ENCODE data around the gene RELN. TPM values are rescaled to one million over a fixed set of nuclear protein-coding genes. Genes with fewer than 3 reads are reported as not detected.
"Not testable (repeated sequence)": the region's sequence is repeated elsewhere in the genome, so short reads cannot be mapped to it uniquely, and the experiment has no call there.

The RELN gene
- total RNA-seq, 1 donor from 2014 or later, result 7.4 TPM

DNA sequence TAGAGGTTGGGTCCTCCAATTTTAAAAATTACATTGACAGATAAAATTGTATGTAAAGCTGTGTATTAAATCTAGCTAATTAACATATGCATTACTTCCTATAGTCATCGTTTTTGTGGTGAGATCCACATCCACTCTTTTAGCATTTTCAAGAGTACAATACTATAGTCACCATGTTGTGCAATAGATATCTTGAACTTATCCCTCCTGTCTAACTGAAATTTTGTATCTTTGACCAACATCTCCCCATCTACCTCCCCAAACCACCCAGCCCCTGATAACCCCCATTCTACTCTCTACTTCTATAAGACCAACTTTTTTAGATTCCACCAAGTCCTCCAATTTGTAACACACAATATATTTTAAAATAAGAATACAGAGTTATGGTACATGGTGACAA is 208.0 kb downstream of the RELN start:
- H3K4me3 ChIP-seq, result no peak overlapping the region
- no peaks in the 10 kb centered on the region for H3K9me3 ChIP-seq
- no peaks in the 10 kb centered on the region for H3K4me1 ChIP-seq
- no peak for DNase-seq (ENCODE audit: extremely low spot score in 2 of 2)
- TF ChIP-seq POLR2A (IDR thresholded peaks at IDR 0.05) (no peak), POLR2AphosphoS5 (IDR thresholded peaks at IDR 0.05; ENCODE audit: insufficient read depth in 1 of 2, low read depth in 1 of 2) (no peak)
- TF ChIP-seq, protein P1, sequence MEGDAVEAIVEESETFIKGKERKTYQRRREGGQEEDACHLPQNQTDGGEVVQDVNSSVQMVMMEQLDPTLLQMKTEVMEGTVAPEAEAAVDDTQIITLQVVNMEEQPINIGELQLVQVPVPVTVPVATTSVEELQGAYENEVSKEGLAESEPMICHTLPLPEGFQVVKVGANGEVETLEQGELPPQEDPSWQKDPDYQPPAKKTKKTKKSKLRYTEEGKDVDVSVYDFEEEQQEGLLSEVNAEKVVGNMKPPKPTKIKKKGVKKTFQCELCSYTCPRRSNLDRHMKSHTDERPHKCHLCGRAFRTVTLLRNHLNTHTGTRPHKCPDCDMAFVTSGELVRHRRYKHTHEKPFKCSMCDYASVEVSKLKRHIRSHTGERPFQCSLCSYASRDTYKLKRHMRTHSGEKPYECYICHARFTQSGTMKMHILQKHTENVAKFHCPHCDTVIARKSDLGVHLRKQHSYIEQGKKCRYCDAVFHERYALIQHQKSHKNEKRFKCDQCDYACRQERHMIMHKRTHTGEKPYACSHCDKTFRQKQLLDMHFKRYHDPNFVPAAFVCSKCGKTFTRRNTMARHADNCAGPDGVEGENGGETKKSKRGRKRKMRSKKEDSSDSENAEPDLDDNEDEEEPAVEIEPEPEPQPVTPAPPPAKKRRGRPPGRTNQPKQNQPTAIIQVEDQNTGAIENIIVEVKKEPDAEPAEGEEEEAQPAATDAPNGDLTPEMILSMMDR (IDR thresholded peaks at IDR 0.05), result no peak
- no peak overlapping the region for H3K27ac ChIP-seq
- intact Hi-C loops (cut with DNase I), result no loop called here
- no peaks in the 10 kb centered on the region for H3K36me3 ChIP-seq
- H3K27me3 ChIP-seq, result no peaks in the 10 kb centered on the region

DNA sequence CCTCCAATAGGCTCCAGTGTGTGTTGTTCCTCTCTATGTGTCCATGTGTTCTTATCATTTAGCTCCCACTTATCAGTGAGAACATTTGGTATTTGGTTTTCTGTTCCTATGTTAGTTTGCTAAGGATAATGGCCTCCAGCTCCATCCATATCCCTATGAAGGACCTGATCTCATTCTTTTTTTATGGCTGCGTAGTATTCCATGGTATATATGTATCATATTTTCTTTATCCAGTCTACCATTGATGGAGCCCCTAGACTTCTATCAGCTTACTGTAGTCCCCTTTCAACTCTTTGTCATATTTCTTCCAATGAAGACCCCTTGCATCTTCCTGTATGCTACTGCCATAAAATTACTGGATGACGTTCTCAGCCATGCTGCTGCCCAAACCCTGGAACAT is 208.9 kb downstream of the RELN start:
- H3K9me3 ChIP-seq; H3K4me1 ChIP-seq; DNase-seq (ENCODE audit: extremely low spot score in 2 of 2); H3K4me3 ChIP-seq; intact Hi-C loops (cut with DNase I); H3K27me3 ChIP-seq; H3K36me3 ChIP-seq; H3K27ac ChIP-seq: not testable (repeated sequence)

DNA sequence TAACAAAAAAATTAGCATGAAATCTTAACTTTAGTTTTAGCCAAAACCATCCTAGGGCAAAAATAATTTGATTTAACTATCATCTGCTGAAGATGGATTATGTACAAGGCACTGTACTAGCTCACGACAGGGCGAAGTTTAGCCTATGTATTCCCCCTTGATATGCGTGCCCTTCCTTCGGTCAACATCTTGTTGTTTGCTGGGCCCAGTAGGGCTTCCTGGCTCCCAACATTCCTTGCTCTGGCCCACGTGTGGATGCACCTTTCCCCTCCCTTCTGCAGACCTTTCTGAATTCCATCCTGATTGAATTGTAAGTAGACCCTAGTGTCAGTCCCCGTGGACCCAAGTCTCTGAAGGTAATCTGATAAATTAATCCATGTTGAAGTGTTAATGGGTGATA is 212.0 kb downstream of the RELN start:
- DNase-seq (ENCODE audit: extremely low spot score in 2 of 2), result no peak
- H3K27ac ChIP-seq, result no peak overlapping the region
- no peaks in the 10 kb centered on the region for H3K36me3 ChIP-seq
- intact Hi-C loops (cut with DNase I), result no loop called here
- H3K4me1 ChIP-seq, result no peaks in the 10 kb centered on the region
- no peak overlapping the region for H3K4me3 ChIP-seq
- TF ChIP-seq POLR2A (IDR thresholded peaks at IDR 0.05) (no peak), POLR2AphosphoS5 (IDR thresholded peaks at IDR 0.05; ENCODE audit: insufficient read depth in 1 of 2, low read depth in 1 of 2) (no peak)
- TF ChIP-seq, protein P1 (IDR thresholded peaks at IDR 0.05), result no peak
- no peaks in the 10 kb centered on the region for H3K27me3 ChIP-seq
- no peaks in the 10 kb centered on the region for H3K9me3 ChIP-seq

DNA sequence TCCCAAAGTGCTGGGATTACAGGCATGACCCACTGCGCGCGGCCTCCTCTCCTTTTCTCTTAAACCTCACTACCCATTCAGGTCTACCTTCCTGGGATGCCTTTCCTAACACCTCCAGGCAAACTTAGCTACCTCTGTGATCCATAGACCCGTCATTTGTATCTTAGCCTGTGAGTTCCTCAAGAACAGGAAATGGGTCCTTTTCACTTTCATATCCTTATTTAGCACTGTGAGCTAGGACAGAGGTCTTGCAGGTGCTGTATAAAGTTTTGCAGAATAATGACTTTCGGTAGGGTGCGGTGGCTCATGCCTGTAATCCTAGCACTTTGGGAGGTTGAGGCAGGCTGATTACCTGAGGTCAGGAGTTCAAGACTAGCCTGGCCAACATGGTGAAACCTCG is 215.7 kb downstream of the RELN start:
- H3K9me3 ChIP-seq, result no peaks in the 10 kb centered on the region
- TF ChIP-seq POLR2A (IDR thresholded peaks at IDR 0.05) (no peak), POLR2AphosphoS5 (IDR thresholded peaks at IDR 0.05; ENCODE audit: insufficient read depth in 1 of 2, low read depth in 1 of 2) (no peak)
- TF ChIP-seq, protein P1 (IDR thresholded peaks at IDR 0.05), result no peak
- H3K4me1 ChIP-seq, result no peaks in the 10 kb centered on the region
- no peak overlapping the region for H3K27ac ChIP-seq
- H3K36me3 ChIP-seq, result no peaks in the 10 kb centered on the region
- intact Hi-C loops (cut with DNase I), result no loop called here
- no peaks in the 10 kb centered on the region for H3K27me3 ChIP-seq
- no peak overlapping the region for H3K4me3 ChIP-seq
- DNase-seq (ENCODE audit: extremely low spot score in 2 of 2), result no peak

DNA sequence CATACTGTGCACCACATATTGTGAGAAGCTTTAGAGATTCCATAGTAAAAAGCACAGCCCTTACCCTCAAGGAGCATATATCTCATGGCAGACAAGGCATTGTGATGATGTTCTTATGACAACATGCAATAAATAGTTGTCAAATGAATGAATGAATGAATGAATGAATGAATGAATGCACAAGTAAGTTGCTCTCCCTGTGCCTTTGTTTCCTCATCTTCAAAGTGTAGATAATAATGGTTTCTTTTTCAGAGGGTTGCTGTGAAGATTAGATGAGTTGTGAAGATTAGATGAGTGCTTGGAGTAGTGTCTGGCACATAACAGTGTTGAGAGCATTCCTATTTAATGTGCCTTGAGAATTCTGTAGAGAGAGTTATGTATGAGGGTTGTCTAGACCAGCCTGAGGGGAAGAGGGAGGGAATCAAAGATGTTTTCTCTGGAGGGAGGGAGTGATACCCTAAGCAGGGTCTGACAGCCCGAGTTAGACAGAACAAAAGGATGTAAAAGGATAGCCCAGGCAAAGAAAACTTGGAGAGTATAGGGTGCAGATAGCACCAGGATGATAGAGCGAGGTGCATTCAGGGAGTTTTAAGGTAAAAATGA is 217.2 kb downstream of the RELN start:
- no peak for TF ChIP-seq POLR2AphosphoS5 (IDR thresholded peaks at IDR 0.05; ENCODE audit: insufficient read depth in 1 of 2, low read depth in 1 of 2)
- no peak for TF ChIP-seq POLR2A (IDR thresholded peaks at IDR 0.05)
- TF ChIP-seq, protein P1 (IDR thresholded peaks at IDR 0.05), result no peak

More for the DNA sequence above, 217.2 kb downstream of the RELN start:
- intact Hi-C loops (cut with DNase I), result no loop called here
- no peak overlapping the region for H3K4me3 ChIP-seq
- H3K36me3 ChIP-seq, result no peaks in the 10 kb centered on the region
- no peak for DNase-seq (ENCODE audit: extremely low spot score in 2 of 2)
- no peaks in the 10 kb centered on the region for H3K9me3 ChIP-seq
- no peak overlapping the region for H3K27ac ChIP-seq
- H3K4me1 ChIP-seq, result no peaks in the 10 kb centered on the region
- H3K27me3 ChIP-seq, result no peaks in the 10 kb centered on the region
